Subcutaneous adipose tissue (tissue), 4 donors: Measurements from ENCODE around the gene FOXE1. TPM values are rescaled to one million over a fixed set of nuclear protein-coding genes. Genes with fewer than 3 reads are reported as not detected.

Experiments used
- CTCF ChIP-seq: fragments of 450-650 bp; IDR thresholded peaks from one replicate; pipeline ENCODE4 v1.5.1; 2016; ENCODE audit warnings: low read depth, mild to moderate bottlenecking, control low read depth, antibody characterized with exemption, moderate library complexity
- total RNA-seq, 4 donors: library from RNA; depleted of rRNA; stranded (reverse); fragments of >200 nt; gene quantifications; one replicate each; pipeline ENCODE4 v1.1.0, GENCODE V29; 2016

FOXE1 gene
- total RNA-seq, 4 donors from 2014 or later = not detected

- no peak for TF ChIP-seq CTCF
Observed at GRCh38 chr9:97900103-97900737, 47.2 kb downstream of the FOXE1 start.

- no peak for TF ChIP-seq CTCF
Observed at GRCh38 chr9:97900738-97901565, 47.9 kb downstream of the FOXE1 start.

- no peak for TF ChIP-seq CTCF
Observed at GRCh38 chr9:97903177-97903576, 50.2 kb downstream of the FOXE1 start.

GRCh38 chr9:97904725-97905124, 51.7 kb downstream of the FOXE1 start:
- TF ChIP-seq CTCF = no peak

- no peak for TF ChIP-seq CTCF
Observed at GRCh38 chr9:97905228-97905627, 52.2 kb downstream of the FOXE1 start.

Other genes with a start within 250 kb of the FOXE1 start
- 10 to 100 TPM; 15.1 to 31.3 (median 17.1) TPM for gene TSTD2, start 219.9 kb upstream of the FOXE1 start, total RNA-seq
- 10 to 100 TPM; 16.2 to 38.0 (median 18.5) TPM for gene NCBP1, start 219.4 kb upstream of the FOXE1 start, total RNA-seq
- gene XPA, start 155.9 kb upstream of the FOXE1 start, total RNA-seq = 10 to 100 TPM; 15.1 to 18.7 (median 18.4) TPM
- gene TRMO, start 69.3 kb downstream of the FOXE1 start, total RNA-seq = 10 to 100 TPM; 21.7 to 29.5 (median 26.3) TPM
- under 1 TPM in 1 of 4 donors, not detected in 3; 0.65 TPM for gene HEMGN, start 84.9 kb downstream of the FOXE1 start, total RNA-seq
- 10 to 100 TPM; 32.8 to 61.4 (median 43.8) TPM for gene ANP32B, start 130.1 kb downstream of the FOXE1 start, total RNA-seq
- gene NANS, start 203.5 kb downstream of the FOXE1 start, total RNA-seq = 10 to 100 TPM; 27.7 to 58.6 (median 41.9) TPM